Muscle of back (tissue), 10 donors: Measurements from ENCODE around the gene GPATCH2. TPM values are rescaled to one million over a fixed set of nuclear protein-coding genes. Genes with fewer than 3 reads are reported as not detected.

Experiments used
- polyA plus RNA-seq, 10 donors: library from polyadenylated mRNA; unstranded; fragments of 120-200 nt; gene quantifications; one replicate each; pipeline ENCODE4 v1.2.1, GENCODE V29; 2013; ENCODE audit not compliant: insufficient read length in 10 of 10

GPATCH2 gene
- polyA plus RNA-seq, 10 donors: 10.5 to 16.8 (median 13.3) TPM

Other genes starting within 250 kb of the GPATCH2 start
- 1 to 10 TPM; 1.9 to 3.5 (median 3.0) TPM for gene SPATA17, start 254 bp upstream of the GPATCH2 start, polyA plus RNA-seq